Colonic mucosa (tissue), 4 donors: ENCODE data around the gene MAGIX. TPM values are rescaled to one million over a fixed set of nuclear protein-coding genes. Genes with fewer than 3 reads are reported as not detected.

Experiments used
- DNase-seq: peaks from one replicate; pipeline ENCODE4 v3.0.0-alpha.2; 2020
- H3K27ac ChIP-seq: fragments of 200-600 bp; one replicate; pipeline ENCODE4 v1.8.0; 2021
- H3K27me3 ChIP-seq: fragments of 200-600 bp; one replicate; pipeline ENCODE4 v1.8.0; 2021
- H3K36me3 ChIP-seq: fragments of 200-600 bp; one replicate; pipeline ENCODE4 v1.8.0; 2021
- H3K4me1 ChIP-seq: fragments of 200-600 bp; one replicate; pipeline ENCODE4 v1.8.0; 2021; ENCODE audit warnings: mild to moderate bottlenecking
- H3K4me3 ChIP-seq: fragments of 200-600 bp; one replicate; pipeline ENCODE4 v1.8.0; 2021
- H3K9ac ChIP-seq, 2 donors: one replicate each; pipeline ENCODE4 v1.7.0; 2013; ENCODE audit warnings: control low read depth in 2 of 2, low read depth in 2 of 2, low read length in 2 of 2
- H3K9me3 ChIP-seq: fragments of 200-600 bp; one replicate; pipeline ENCODE4 v1.8.0; 2021
- CTCF ChIP-seq: fragments of 200-600 bp; IDR thresholded peaks from one replicate; pipeline ENCODE4 v1.8.0; 2022; ENCODE audit warnings: antibody characterized with exemption, mild to moderate bottlenecking
- intact Hi-C: fragments of 100-400 bp; cut with DNase I; formaldehyde crosslinking; loops from one replicate; pipeline ENCODE4 v1.14.1; 2022
- total RNA-seq, 2 donors: library from RNA; stranded (reverse); fragmentation: NEBNext Ultra II Directional in 1 of 2; extraction: Animal tissue kit (Norgen Biotek cat#: 25700) in 1 of 2; gene quantifications; one replicate each; pipeline ENCODE4 v1.2.1, GENCODE V29; 2021
- donor health status: healthy.
- donor health status: DM: no; HTN: no; CAD: no.
- donor health status: DM: no; HTN: no; CAD: no.

Gene MAGIX
- total RNA-seq, 2 donors from 2014 or later: 4.3 to 14.7 TPM

GRCh38 chrX:49164589-49165360 lies 2.2 kb downstream of the MAGIX start:
- no peaks in the 10 kb centered on the region for H3K27me3 ChIP-seq
- H3K9me3 ChIP-seq: no peaks in the 10 kb centered on the region
- DNase-seq: no peak
- peak overlapping the region; percentile 75 for H3K27ac ChIP-seq
- H3K4me3 ChIP-seq: no peak overlapping the region
- no peak for TF ChIP-seq CTCF
- intact Hi-C loops: no loop called here
- H3K36me3 ChIP-seq: no peaks in the 10 kb centered on the region
- H3K4me1 ChIP-seq: no peaks in the 10 kb centered on the region
- H3K9ac ChIP-seq: peak overlapping the region in 1 of 2 donors; percentile 40

GRCh38 chrX:49165901-49166881 lies 3.6 kb downstream of the MAGIX start:
- H3K4me1 ChIP-seq: no peaks in the 10 kb centered on the region
- H3K4me3 ChIP-seq: peak overlapping the region; percentile 25

GRCh38 chrX:49166914-49167739 lies 4.6 kb downstream of the MAGIX start:
- no peaks in the 10 kb centered on the region for H3K9me3 ChIP-seq
- no peaks in the 10 kb centered on the region for H3K36me3 ChIP-seq
- H3K27me3 ChIP-seq: no peaks in the 10 kb centered on the region
- no peak for TF ChIP-seq CTCF
- peak overlapping the region; percentile 25 for H3K4me3 ChIP-seq
- peak overlapping the region; percentile 70 to 81 for H3K9ac ChIP-seq
- no peaks in the 10 kb centered on the region for H3K4me1 ChIP-seq
- peak; percentile 66 for DNase-seq
- intact Hi-C loops: no loop called here
- peak overlapping the region; percentile 91 for H3K27ac ChIP-seq

More at GRCh38 chrX:49165901-49166881, 3.6 kb downstream of the MAGIX start:
- peak overlapping the region; percentile 91 for H3K27ac ChIP-seq
- H3K36me3 ChIP-seq: no peaks in the 10 kb centered on the region
- DNase-seq: peak; percentile 86
- TF ChIP-seq CTCF: no peak
- intact Hi-C loops: no loop called here
- H3K27me3 ChIP-seq: no peaks in the 10 kb centered on the region
- H3K9me3 ChIP-seq: no peaks in the 10 kb centered on the region
- H3K9ac ChIP-seq: peak overlapping the region; percentile 70 to 81

GRCh38 chrX:49167740-49168108 lies 5.2 kb downstream of the MAGIX start:
- intact Hi-C loops: no loop called here
- peak overlapping the region in 1 of 2 donors; percentile 81 for H3K9ac ChIP-seq
- H3K4me3 ChIP-seq: peak overlapping the region; percentile 25
- TF ChIP-seq CTCF: no peak
- H3K4me1 ChIP-seq: no peaks in the 10 kb centered on the region
- no peaks in the 10 kb centered on the region for H3K36me3 ChIP-seq
- no peak for DNase-seq
- no peaks in the 10 kb centered on the region for H3K9me3 ChIP-seq
- H3K27me3 ChIP-seq: no peaks in the 10 kb centered on the region
- peak overlapping the region; percentile 91 for H3K27ac ChIP-seq
